ENCODE measurements around the gene SIGLEC6.

GRCh38 chr19:51565583-51565982, 34.1 kb upstream of the SIGLEC6 start:
- TF ChIP-seq, protein P1, sequence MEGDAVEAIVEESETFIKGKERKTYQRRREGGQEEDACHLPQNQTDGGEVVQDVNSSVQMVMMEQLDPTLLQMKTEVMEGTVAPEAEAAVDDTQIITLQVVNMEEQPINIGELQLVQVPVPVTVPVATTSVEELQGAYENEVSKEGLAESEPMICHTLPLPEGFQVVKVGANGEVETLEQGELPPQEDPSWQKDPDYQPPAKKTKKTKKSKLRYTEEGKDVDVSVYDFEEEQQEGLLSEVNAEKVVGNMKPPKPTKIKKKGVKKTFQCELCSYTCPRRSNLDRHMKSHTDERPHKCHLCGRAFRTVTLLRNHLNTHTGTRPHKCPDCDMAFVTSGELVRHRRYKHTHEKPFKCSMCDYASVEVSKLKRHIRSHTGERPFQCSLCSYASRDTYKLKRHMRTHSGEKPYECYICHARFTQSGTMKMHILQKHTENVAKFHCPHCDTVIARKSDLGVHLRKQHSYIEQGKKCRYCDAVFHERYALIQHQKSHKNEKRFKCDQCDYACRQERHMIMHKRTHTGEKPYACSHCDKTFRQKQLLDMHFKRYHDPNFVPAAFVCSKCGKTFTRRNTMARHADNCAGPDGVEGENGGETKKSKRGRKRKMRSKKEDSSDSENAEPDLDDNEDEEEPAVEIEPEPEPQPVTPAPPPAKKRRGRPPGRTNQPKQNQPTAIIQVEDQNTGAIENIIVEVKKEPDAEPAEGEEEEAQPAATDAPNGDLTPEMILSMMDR (IDR thresholded peaks at IDR 0.05): no peak
- no peak for TF ChIP-seq POLR2A (IDR thresholded peaks at IDR 0.05)

Measured in uterus (tissue), 2 donors.